ENCODE measurements around the gene NME2.

NME2 gene

GRCh38 chr17:51191895-51192294 is 25.7 kb downstream of the NME2 start:
- intact Hi-C loops (cut with DNase I) = no loop called here
- DNase-seq = no peak

- intact Hi-C loops (cut with DNase I) = no loop called here
- no peak for DNase-seq
These were observed 31.5 kb downstream of the NME2 start for GRCh38 chr17:51197754-51198153.

- intact Hi-C loops (cut with DNase I) = no loop called here
- no peak for DNase-seq
These were observed 34.1 kb downstream of the NME2 start for GRCh38 chr17:51200295-51200694.

GRCh38 chr17:51200846-51201245 is 34.6 kb downstream of the NME2 start:
- intact Hi-C loops (cut with DNase I) = no loop called here
- no peak for DNase-seq

- DNase-seq = no peak
- intact Hi-C loops (cut with DNase I) = no loop called here
These were observed 37.6 kb downstream of the NME2 start for GRCh38 chr17:51203838-51204237.

GRCh38 chr17:51214920-51215319 is 48.7 kb downstream of the NME2 start:
- no peak for DNase-seq
- intact Hi-C loops (cut with DNase I) = no loop called here

GRCh38 chr17:51217946-51218345 is 51.7 kb downstream of the NME2 start:
- intact Hi-C loops (cut with DNase I) = no loop called here

GRCh38 chr17:51221322-51221721 is 55.1 kb downstream of the NME2 start:
- no peak for DNase-seq
- intact Hi-C loops (cut with DNase I) = no loop called here

More at GRCh38 chr17:51217946-51218345, 51.7 kb downstream of the NME2 start:
- DNase-seq = no peak
